ENCODE data around the gene BANF2.

Gene BANF2

GRCh38 chr20:17682103-17682888 lies 17.5 kb upstream of the BANF2 start, which contains the start of gene RRBP1:
Gene RRBP1, minus strand, starts transcription at chr20:17682242. Its CDS starts 21,735 bp downstream, at chr20:17660507.
- Histone ChIP-seq H3K27me3 (peaks cover 33% of the 10 kb centered on the region), H3K36me3 (no peaks in the 10 kb centered on the region), H3K4me3 (ENCODE audit: low read depth, low read length) (peak within 1 kb of the TSS; percentile 63), H3K4me1 (no peaks in the 10 kb centered on the region), H3K9me3 (no peaks in the 10 kb centered on the region)
- peak; percentile 67 for TF ChIP-seq CTCF (IDR thresholded peaks at IDR 0.05; ENCODE audit: low read depth, low read length)
- DNase-seq = peak; percentile 99

- Histone ChIP-seq H3K27me3 (peaks cover 35% of the 10 kb centered on the region), H3K36me3 (no peaks in the 10 kb centered on the region), H3K9me3 (no peaks in the 10 kb centered on the region), H3K4me3 (ENCODE audit: low read depth, low read length) (peak overlapping the region; percentile 63), H3K4me1 (no peaks in the 10 kb centered on the region)
- TF ChIP-seq CTCF (IDR thresholded peaks at IDR 0.05; ENCODE audit: low read depth, low read length) = no peak
- DNase-seq = no peak
Observed at GRCh38 chr20:17682889-17683198, 16.9 kb upstream of the BANF2 start.

GRCh38 chr20:17683218-17684076 lies 16.3 kb upstream of the BANF2 start:
- Histone ChIP-seq H3K9me3 (no peaks in the 10 kb centered on the region), H3K4me1 (no peaks in the 10 kb centered on the region), H3K4me3 (ENCODE audit: low read depth, low read length) (no peak overlapping the region), H3K27me3 (peaks cover 35% of the 10 kb centered on the region), H3K36me3 (no peaks in the 10 kb centered on the region)
- no peak for DNase-seq
- no peak for TF ChIP-seq CTCF (IDR thresholded peaks at IDR 0.05; ENCODE audit: low read depth, low read length)

GRCh38 chr20:17684077-17684888 lies 15.5 kb upstream of the BANF2 start:
- no peak for DNase-seq
- H3K4me1 ChIP-seq = no peaks in the 10 kb centered on the region
- H3K9me3 ChIP-seq = no peaks in the 10 kb centered on the region
- H3K4me3 ChIP-seq (ENCODE audit: low read depth, low read length) = no peak overlapping the region
- no peak for TF ChIP-seq CTCF (IDR thresholded peaks at IDR 0.05; ENCODE audit: low read depth, low read length)
- peaks cover 35% of the 10 kb centered on the region for H3K27me3 ChIP-seq
- H3K36me3 ChIP-seq = no peaks in the 10 kb centered on the region

- Histone ChIP-seq H3K27me3 (peaks cover 35% of the 10 kb centered on the region), H3K4me3 (ENCODE audit: low read depth, low read length) (no peak overlapping the region), H3K36me3 (no peaks in the 10 kb centered on the region), H3K4me1 (no peaks in the 10 kb centered on the region), H3K9me3 (no peaks in the 10 kb centered on the region; the same call in 1 of the 2 replicates)
- no peak for TF ChIP-seq CTCF (IDR thresholded peaks at IDR 0.05; ENCODE audit: low read depth, low read length)
- DNase-seq = no peak
Observed at GRCh38 chr20:17685168-17685567, 14.6 kb upstream of the BANF2 start.

All from BE2C (cell line).